Neural progenitor cell (in vitro differentiated cells): Measurements from ENCODE around the gene KLF6.

Source experiments
- EZH2 ChIP-seq: fragments of 200-600 bp; sonication (generic); IDR thresholded peaks from 2 replicates; pipeline ENCODE4 v1.6.1; 2017; ENCODE audit warnings: antibody characterized with exemption, mild to moderate bottlenecking, moderate library complexity
- EZH2phosphoT487 ChIP-seq: fragments of 200-600 bp; sonication (generic); IDR thresholded peaks from 2 replicates; pipeline ENCODE4 v1.6.1; 2017; ENCODE audit warnings: antibody characterized with exemption
- TF ChIP-seq, protein P1 (sequence below): fragments of 200-600 bp; sonication (generic); IDR thresholded peaks from 2 replicates; pipeline ENCODE4 v1.5.1; 2017; ENCODE audit warnings: antibody characterized with exemption, mild to moderate bottlenecking

DNA sequence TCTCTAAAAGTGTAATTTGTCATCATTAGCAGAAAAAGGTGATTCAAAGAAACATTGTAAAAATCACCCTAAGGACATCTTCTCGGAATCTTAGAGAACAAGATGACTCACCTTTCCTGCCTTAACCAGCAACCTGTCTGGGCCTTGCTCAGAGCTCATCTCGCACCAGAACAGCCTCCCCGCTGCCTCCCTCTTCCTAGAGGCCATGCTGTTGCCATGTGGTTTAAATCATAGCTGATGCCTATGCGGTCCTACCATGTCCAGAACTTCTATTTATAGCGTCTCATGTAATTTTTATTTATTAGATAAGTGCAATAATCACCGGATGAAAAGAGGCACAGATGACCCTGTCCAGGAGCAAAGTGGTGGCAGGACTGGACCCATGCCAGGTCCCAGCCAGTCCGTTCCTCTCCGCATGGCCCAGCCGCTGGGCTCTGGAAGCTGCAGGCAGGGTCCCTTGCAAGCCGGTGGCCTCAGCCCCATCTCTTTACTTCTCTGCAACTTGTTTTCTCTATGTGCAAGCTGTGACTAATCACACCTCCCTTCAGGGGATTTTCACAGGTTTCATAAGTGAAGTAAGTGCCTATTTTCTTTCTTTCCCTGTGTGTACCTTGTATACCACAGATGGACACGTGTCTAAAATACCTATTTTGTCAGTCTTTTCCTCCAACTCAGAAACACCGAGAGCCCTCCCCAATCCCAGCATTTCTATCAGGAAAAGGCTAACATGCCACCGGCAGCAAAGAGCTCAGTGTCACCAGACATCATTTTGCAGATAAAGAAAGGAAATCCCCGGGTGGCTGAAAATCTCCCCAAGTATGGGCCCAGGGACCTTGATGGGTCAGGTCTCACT lies 27.1 kb downstream of the KLF6 start:
- TF ChIP-seq, protein P1, sequence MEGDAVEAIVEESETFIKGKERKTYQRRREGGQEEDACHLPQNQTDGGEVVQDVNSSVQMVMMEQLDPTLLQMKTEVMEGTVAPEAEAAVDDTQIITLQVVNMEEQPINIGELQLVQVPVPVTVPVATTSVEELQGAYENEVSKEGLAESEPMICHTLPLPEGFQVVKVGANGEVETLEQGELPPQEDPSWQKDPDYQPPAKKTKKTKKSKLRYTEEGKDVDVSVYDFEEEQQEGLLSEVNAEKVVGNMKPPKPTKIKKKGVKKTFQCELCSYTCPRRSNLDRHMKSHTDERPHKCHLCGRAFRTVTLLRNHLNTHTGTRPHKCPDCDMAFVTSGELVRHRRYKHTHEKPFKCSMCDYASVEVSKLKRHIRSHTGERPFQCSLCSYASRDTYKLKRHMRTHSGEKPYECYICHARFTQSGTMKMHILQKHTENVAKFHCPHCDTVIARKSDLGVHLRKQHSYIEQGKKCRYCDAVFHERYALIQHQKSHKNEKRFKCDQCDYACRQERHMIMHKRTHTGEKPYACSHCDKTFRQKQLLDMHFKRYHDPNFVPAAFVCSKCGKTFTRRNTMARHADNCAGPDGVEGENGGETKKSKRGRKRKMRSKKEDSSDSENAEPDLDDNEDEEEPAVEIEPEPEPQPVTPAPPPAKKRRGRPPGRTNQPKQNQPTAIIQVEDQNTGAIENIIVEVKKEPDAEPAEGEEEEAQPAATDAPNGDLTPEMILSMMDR = no peak
- TF ChIP-seq EZH2 (no peak), EZH2phosphoT487 (no peak)
